Activated CD8-positive, alpha-beta memory T cell treated with anti-CD3 and anti-CD28 coated beads for 4 hours (primary cell): ENCODE results near the gene CHD2.

Source experiments
- DNase-seq, 2 donors: peaks; one replicate each; pipeline ENCODE4 v3.0.0-alpha.2; 2020; ENCODE audit warnings: low read depth in 2 of 2

Gene CHD2

DNA sequence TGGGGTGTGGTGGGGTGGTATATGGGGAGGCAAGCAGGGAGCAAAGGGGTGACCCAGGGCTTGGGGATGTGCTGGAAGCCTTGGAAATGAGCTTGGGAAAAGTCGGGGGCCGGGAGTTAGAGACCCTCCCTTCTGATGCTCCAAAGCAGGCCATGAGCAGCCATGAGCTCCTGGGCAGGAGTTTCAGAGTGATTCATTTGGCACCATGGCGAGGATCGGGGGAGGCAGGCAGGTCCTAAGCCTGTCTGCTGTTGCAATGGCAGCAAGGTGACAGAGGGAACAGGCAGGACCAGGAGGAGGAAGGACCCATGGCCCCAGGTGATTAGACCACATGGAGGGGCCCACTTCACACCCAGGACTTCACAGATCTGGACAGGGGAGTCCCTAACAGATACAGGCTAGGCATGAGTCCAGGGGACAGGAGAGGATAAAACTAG lies 167.5 kb downstream of the CHD2 start:
- DNase-seq, result no peak

DNA sequence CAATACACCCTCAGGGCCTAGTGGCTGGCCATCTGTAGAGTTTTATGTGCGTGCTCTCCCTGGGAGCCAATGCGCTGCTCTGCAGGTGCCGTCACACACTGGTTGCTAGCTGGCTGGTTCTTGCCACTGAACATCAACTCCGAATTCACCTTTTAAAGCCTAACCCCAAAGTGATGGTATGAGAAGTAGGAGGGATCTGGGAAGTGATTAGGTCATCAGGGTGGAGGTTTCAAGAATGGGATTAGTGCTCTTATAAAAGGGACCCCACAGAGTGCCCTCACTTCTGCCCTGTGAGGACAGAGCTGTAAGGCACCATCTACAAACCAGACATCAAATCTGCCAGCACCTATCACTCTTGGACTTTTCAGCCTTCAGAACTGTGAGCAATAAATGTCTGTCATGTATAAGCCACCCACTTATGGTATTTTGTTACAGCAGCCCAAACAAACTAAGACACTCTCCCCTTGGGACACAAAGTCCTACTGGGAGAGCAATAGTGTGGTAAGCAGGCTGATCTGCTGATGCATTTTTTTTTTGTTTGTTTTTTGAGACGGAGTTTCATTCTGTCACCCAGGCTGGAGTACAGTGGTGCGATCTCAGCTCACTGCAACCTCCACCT lies 168.6 kb downstream of the CHD2 start:
- DNase-seq, result no peak

DNA sequence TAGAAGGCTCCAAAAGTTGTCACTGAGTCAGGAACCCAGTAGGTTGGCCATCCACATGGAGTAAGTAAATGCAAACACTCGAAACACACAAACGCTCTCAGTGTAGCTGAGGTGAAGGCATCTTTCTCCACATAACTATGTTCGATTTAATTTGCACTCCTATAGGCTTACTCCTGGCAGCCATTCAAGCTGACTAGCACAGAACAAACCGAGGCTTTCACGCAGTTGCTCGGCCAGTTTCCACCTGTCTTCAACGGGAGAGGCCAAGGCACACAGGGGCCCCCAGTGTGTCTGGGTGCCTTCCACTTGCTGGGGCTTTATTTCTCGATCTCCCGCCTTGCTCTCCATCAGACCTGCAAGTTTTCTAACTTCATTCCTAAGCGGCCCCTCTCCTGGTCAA lies 170.0 kb downstream of the CHD2 start:
- DNase-seq, result no peak

DNA sequence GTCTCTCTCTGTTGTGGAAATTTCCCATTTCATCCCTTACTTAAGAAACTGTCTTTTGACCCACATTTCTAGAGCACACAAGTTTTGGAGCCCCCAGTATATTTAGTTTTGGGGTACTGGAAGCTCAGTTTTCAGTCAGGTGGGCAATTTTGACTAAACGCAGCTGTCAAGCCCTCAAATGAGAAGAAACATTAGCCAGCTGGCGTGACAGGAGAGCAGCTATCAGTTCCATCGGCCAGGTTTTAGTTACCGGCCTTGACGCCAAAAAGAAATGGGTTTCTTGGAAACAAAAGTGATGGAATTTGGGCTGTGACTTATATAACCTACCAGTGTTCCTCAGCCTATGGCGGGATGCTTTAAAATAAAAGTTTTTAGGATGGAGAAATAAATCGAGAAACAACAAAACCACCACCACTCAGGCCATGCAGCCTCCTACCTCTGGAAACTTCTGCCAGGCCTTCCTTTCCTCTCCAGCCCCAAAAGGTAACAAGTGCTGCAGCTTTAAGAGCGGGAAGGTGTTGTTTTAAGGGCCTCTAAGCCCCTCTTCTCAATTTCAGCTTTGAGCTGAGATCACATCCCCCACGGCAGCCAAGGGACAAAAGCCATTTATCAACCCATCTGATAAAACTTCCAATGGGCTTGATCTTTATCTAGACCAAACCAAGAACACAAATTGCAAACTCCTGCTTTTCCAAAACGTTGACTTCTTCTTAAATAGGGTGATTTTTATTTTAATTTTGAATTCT lies 170.6 kb downstream of the CHD2 start:
- DNase-seq, result no peak

DNA sequence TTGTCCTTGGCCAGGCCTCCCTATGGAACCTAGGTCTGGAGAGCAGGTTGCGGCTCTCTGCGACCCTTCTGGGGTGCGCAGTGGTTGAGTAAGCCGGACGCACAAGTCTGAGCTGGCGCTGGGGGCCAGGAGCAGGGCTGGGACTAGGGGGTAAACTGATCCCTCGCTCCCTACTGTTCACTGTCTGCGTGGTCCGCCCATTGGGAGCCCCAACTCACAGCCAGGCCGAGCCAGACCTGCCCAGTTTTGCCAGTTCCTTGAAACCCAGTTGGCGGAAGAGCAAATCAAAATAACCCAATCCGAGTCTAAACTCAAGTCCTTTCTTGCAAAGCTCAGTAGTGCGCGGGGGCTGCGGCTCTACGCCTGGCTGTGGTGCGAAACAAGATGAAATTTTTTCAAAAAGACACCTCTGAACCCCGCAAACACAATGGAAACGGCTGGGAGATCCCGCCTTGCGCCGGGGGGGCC lies 171.4 kb downstream of the CHD2 start:
- no peak for DNase-seq

DNA sequence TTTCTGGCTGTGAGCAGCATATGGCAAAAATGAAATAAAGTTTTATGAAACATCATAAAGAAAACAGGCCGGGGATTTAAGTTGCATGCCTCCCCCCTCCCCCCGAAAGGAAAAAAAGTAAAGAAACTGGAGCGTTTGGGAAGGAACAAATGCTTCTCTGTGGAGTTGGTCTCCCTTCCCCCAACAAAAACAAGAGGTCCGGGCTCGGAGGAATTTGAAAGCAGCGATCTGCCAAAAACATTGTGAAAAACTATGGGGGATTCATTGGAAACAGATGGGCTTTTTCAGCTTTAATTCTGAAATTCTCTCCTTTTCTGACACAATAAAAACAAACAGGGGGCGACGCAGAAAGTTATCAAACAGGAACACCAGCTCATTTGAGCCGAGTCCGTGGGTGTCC lies 171.9 kb downstream of the CHD2 start:
- DNase-seq, result no peak

DNA sequence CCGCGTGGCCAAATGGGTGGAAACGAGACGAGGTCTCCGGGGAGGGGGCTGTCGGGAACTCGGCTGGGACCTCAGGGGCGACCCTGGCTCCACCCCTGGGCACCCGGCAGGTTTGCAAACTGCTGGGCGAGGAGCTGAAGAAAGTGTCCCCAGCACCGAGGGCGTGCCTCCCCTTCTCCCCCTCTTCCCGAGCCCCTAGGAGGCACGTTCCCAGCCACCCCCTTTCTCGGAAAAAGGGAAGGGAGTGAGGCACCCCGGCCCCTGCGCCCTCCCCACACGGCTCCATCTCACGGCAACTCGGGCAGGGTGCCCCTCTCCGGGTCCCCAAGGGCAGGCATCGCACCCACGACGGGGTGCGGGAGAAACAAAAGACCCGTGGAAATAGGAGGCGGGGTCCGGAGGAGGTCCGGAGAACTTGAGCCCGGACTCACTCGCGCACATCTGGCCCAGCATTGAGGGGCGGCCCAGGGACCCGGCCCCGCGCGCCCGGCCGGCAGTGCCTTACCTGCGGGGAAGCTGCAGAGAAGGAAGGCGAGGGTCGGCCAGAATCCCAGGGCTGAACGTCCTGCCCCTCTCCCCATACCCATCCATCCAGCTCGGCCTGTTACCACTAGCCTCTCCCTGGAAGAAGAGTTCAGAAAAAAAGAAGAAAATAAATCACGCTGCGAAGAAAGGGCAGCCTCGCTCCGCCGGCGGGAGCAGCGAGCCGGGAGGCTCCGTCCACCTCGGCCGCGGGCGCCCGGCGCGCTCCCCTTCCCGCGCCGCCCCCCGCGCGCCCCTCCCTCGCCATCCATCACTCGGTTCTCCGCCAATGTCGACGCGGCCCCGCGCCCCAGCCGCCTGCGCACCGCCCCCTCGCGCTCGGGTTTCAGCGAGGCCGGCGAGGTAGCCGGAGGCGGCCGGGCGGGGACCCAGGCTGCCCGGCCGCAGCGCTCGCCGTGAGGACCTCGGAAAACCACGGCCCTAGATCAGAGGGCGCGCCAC lies 172.6 kb downstream of the CHD2 start:
- DNase-seq, result no peak

DNA sequence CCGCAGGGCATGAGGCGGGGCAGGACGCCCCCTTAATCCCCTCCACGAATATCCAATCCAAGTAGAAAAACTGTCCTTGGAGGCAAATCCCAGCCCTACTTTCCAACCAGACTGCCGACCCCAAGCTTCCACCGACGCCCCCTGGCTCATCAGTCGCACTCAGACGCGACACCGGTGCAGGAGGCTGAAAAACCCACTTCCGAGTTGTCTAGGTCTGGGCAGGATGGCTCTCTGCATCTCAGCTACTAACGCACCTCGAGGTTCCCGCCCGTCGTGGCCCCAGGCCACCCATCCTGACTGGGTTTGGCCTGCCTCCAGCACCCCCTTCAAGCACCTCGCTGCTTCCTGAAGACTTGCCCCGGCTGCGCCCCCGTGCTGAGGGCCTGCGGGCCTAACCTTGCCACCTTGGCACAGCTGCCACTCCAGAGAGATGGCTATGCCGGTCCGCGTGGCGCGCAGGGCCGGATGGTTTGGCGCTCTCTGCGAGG lies 173.4 kb downstream of the CHD2 start:
- no peak for DNase-seq

DNA sequence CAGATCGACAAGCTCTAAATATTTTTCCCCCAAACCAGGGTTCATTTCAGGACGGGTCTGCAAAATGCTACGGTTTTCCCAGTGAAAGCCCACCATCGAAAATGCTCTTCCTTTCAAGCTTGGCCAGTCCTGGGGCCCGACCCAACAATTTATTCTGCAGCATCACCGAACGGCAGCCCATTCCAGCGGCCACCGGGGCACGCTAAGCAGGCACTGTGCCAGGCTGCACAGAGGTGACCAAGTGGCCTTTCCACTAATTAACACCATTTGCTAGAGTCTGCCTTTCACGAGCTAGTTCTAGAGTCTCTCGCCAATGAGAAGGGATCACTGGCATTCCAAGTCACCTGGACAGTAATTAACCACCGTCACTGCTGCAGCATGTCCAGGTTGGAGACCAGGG lies 174.5 kb downstream of the CHD2 start:
- DNase-seq, result no peak

DNA sequence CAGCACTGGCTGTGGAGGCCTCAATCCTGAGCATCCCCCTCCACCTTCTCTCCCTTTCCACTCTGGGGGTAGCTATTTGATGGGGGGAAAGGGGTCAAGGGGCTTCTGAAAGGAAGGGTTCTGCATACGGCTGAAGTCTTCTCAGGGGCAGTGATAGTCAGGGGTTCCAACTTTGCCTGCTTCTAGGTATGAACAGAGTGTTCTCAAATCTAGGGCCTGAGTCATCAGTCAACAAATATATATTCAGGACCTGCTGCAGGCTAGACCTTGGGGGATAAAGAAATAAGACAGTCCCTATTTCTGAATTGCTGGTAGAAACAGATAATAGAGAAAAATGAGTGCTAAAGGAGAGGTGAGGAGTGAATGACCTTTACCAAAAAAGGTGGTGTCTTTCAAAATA lies 176.1 kb downstream of the CHD2 start:
- no peak for DNase-seq

DNA sequence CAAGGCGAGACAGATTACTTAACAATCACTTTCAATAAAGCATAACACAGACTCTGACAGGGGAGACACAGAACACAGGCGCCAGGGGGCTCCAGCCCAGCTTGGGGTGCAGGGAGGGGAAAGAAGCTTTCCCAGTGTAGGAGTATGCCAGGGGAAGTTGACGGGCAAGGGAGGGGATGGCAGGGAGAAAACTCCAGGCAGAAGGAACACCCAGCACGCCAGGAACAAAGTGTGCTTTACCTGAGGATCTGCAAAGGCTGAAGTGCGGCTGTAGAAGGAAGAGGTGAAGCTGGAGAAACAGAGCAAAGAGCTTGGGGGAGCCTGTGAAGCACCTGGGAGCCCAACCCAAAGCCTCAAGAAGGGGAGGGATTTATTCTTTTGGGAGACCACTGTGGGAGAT lies 176.8 kb downstream of the CHD2 start:
- DNase-seq, result no peak
